ENCODE data around the gene NR2C2.

Gene NR2C2

GRCh38 chr3:15023719-15024118 lies 76.3 kb downstream of the NR2C2 start:
- no peaks in the 10 kb centered on the region for H3K9me3 ChIP-seq (ENCODE audit: severe bottlenecking)
- no peak for TF ChIP-seq CTCF (IDR thresholded peaks at IDR 0.05; ENCODE audit: poor library complexity, severe bottlenecking)
- peaks cover 75% of the 10 kb centered on the region for H3K36me3 ChIP-seq (ENCODE audit: low read depth)
- no peak overlapping the region for H3K27ac ChIP-seq (ENCODE audit: poor library complexity, severe bottlenecking)
- H3K4me3 ChIP-seq (ENCODE audit: severe bottlenecking), result no peak overlapping the region
- H3K27me3 ChIP-seq (ENCODE audit: insufficient read depth, poor library complexity, severe bottlenecking), result no peaks in the 10 kb centered on the region
- no peak for DNase-seq (ENCODE audit: low spot score)
- H3K4me1 ChIP-seq (ENCODE audit: insufficient read depth, poor library complexity, severe bottlenecking), result no peaks in the 10 kb centered on the region
- ATAC-seq (ENCODE audit: low read depth), result no peak

- Histone ChIP-seq H3K27ac (ENCODE audit: poor library complexity, severe bottlenecking) (no peak overlapping the region), H3K4me3 (ENCODE audit: severe bottlenecking) (no peak overlapping the region), H3K27me3 (ENCODE audit: insufficient read depth, poor library complexity, severe bottlenecking) (no peaks in the 10 kb centered on the region), H3K36me3 (ENCODE audit: low read depth) (peaks cover 75% of the 10 kb centered on the region), H3K4me1 (ENCODE audit: insufficient read depth, poor library complexity, severe bottlenecking) (no peaks in the 10 kb centered on the region), H3K9me3 (ENCODE audit: severe bottlenecking) (no peaks in the 10 kb centered on the region)
- no peak for TF ChIP-seq CTCF (IDR thresholded peaks at IDR 0.05; ENCODE audit: poor library complexity, severe bottlenecking)
- DNase-seq (ENCODE audit: low spot score), result no peak
- no peak for ATAC-seq (ENCODE audit: low read depth)
These were observed 82.2 kb downstream of the NR2C2 start for GRCh38 chr3:15029625-15030024.

GRCh38 chr3:15032650-15033049 lies 85.3 kb downstream of the NR2C2 start:
- DNase-seq (ENCODE audit: low spot score) (no peak), ATAC-seq (ENCODE audit: low read depth) (no peak)
- Histone ChIP-seq H3K27ac (ENCODE audit: poor library complexity, severe bottlenecking) (no peak overlapping the region), H3K36me3 (ENCODE audit: low read depth) (peaks cover 92% of the 10 kb centered on the region), H3K4me1 (ENCODE audit: insufficient read depth, poor library complexity, severe bottlenecking) (no peaks in the 10 kb centered on the region), H3K27me3 (ENCODE audit: insufficient read depth, poor library complexity, severe bottlenecking) (no peaks in the 10 kb centered on the region), H3K9me3 (ENCODE audit: severe bottlenecking) (no peaks in the 10 kb centered on the region), H3K4me3 (ENCODE audit: severe bottlenecking) (no peak overlapping the region)
- no peak for TF ChIP-seq CTCF (IDR thresholded peaks at IDR 0.05; ENCODE audit: poor library complexity, severe bottlenecking)

- Histone ChIP-seq H3K27me3 (ENCODE audit: insufficient read depth, poor library complexity, severe bottlenecking) (no peaks in the 10 kb centered on the region), H3K27ac (ENCODE audit: poor library complexity, severe bottlenecking) (no peak overlapping the region), H3K4me3 (ENCODE audit: severe bottlenecking) (no peak overlapping the region), H3K4me1 (ENCODE audit: insufficient read depth, poor library complexity, severe bottlenecking) (no peaks in the 10 kb centered on the region), H3K36me3 (ENCODE audit: low read depth) (peaks cover 94% of the 10 kb centered on the region), H3K9me3 (ENCODE audit: severe bottlenecking) (no peaks in the 10 kb centered on the region)
- ATAC-seq (ENCODE audit: low read depth) (no peak), DNase-seq (ENCODE audit: low spot score) (no peak)
- TF ChIP-seq CTCF (IDR thresholded peaks at IDR 0.05; ENCODE audit: poor library complexity, severe bottlenecking), result no peak
These were observed 85.7 kb downstream of the NR2C2 start for GRCh38 chr3:15033103-15033502.

GRCh38 chr3:15038306-15038705 lies 90.9 kb downstream of the NR2C2 start:
- peaks cover 95% of the 10 kb centered on the region for H3K36me3 ChIP-seq (ENCODE audit: low read depth)
- ATAC-seq (ENCODE audit: low read depth) (no peak), DNase-seq (ENCODE audit: low spot score) (no peak)
- no peak for TF ChIP-seq CTCF (IDR thresholded peaks at IDR 0.05; ENCODE audit: poor library complexity, severe bottlenecking)
- H3K27ac ChIP-seq (ENCODE audit: poor library complexity, severe bottlenecking), result no peak overlapping the region
- H3K4me1 ChIP-seq (ENCODE audit: insufficient read depth, poor library complexity, severe bottlenecking), result no peaks in the 10 kb centered on the region
- no peak overlapping the region for H3K4me3 ChIP-seq (ENCODE audit: severe bottlenecking)
- H3K27me3 ChIP-seq (ENCODE audit: insufficient read depth, poor library complexity, severe bottlenecking), result no peaks in the 10 kb centered on the region
- no peaks in the 10 kb centered on the region for H3K9me3 ChIP-seq (ENCODE audit: severe bottlenecking)
